ENCODE results near the gene WT1.
A peak's percentile ranks its signal among the peaks of the same experiment; 100 is the strongest.
"Not testable (repeated sequence)": the region's sequence is repeated elsewhere in the genome, so short reads cannot be mapped to it uniquely, and the experiment has no call there.

Gene WT1

GRCh38 chr11:32395127-32395526 is 40.2 kb downstream of the WT1 start:
- in situ Hi-C loops (cut with HindIII; ENCODE audit: low pct_ligation_motif_present, low pct_unique_long_range_greater_than_20kb, low sequenced_read_pairs), result no loop called here
- no peak for DNase-seq

GRCh38 chr11:32392840-32393239 is 42.5 kb downstream of the WT1 start:
- in situ Hi-C loops (cut with HindIII; ENCODE audit: low pct_ligation_motif_present, low pct_unique_long_range_greater_than_20kb, low sequenced_read_pairs), result no loop called here
- DNase-seq, result no peak

GRCh38 chr11:32391956-32392553 is 43.3 kb downstream of the WT1 start:
- no peak for DNase-seq
- in situ Hi-C loops (cut with HindIII; ENCODE audit: low pct_ligation_motif_present, low pct_unique_long_range_greater_than_20kb, low sequenced_read_pairs), result no loop called here

- DNase-seq, result no peak
- in situ Hi-C loops (cut with HindIII; ENCODE audit: low pct_ligation_motif_present, low pct_unique_long_range_greater_than_20kb, low sequenced_read_pairs), result no loop called here
Measured at GRCh38 chr11:32391479-32391878, 43.9 kb downstream of the WT1 start.

GRCh38 chr11:32390712-32391111 is 44.6 kb downstream of the WT1 start:
- in situ Hi-C loops (cut with HindIII; ENCODE audit: low pct_ligation_motif_present, low pct_unique_long_range_greater_than_20kb, low sequenced_read_pairs), result no loop called here

GRCh38 chr11:32388871-32389770 is 46.2 kb downstream of the WT1 start:
- in situ Hi-C loops (cut with HindIII; ENCODE audit: low pct_ligation_motif_present, low pct_unique_long_range_greater_than_20kb, low sequenced_read_pairs), result no loop called here
- no peak for DNase-seq

More at GRCh38 chr11:32390712-32391111, 44.6 kb downstream of the WT1 start:
- no peak for DNase-seq

- in situ Hi-C loops (cut with HindIII; ENCODE audit: low pct_ligation_motif_present, low pct_unique_long_range_greater_than_20kb, low sequenced_read_pairs), result no loop called here
- no peak for DNase-seq
Measured at GRCh38 chr11:32388365-32388764, 47.0 kb downstream of the WT1 start.

- in situ Hi-C loops (cut with HindIII; ENCODE audit: low pct_ligation_motif_present, low pct_unique_long_range_greater_than_20kb, low sequenced_read_pairs), result no loop called here
- no peak for DNase-seq
Measured at GRCh38 chr11:32387411-32387810, 47.9 kb downstream of the WT1 start.

GRCh38 chr11:32386770-32387377 is 48.5 kb downstream of the WT1 start:
- in situ Hi-C loops (cut with HindIII; ENCODE audit: low pct_ligation_motif_present, low pct_unique_long_range_greater_than_20kb, low sequenced_read_pairs), result no loop called here
- DNase-seq, result no peak

GRCh38 chr11:32385998-32386397 is 49.3 kb downstream of the WT1 start:
- in situ Hi-C loops (cut with HindIII; ENCODE audit: low pct_ligation_motif_present, low pct_unique_long_range_greater_than_20kb, low sequenced_read_pairs), result no loop called here
- peak; percentile 35 for DNase-seq

GRCh38 chr11:32382339-32383049 is 52.8 kb downstream of the WT1 start:
- in situ Hi-C loops (cut with HindIII; ENCODE audit: low pct_ligation_motif_present, low pct_unique_long_range_greater_than_20kb, low sequenced_read_pairs), result no loop called here
- DNase-seq, result no peak

GRCh38 chr11:32381179-32381578 is 54.2 kb downstream of the WT1 start:
- no peak for DNase-seq
- in situ Hi-C loops (cut with HindIII; ENCODE audit: low pct_ligation_motif_present, low pct_unique_long_range_greater_than_20kb, low sequenced_read_pairs), result no loop called here

GRCh38 chr11:32379719-32380118 is 55.6 kb downstream of the WT1 start:
- DNase-seq, result no peak
- in situ Hi-C loops (cut with HindIII; ENCODE audit: low pct_ligation_motif_present, low pct_unique_long_range_greater_than_20kb, low sequenced_read_pairs), result no loop called here

- in situ Hi-C loops (cut with HindIII; ENCODE audit: low pct_ligation_motif_present, low pct_unique_long_range_greater_than_20kb, low sequenced_read_pairs), result no loop called here
- DNase-seq, result no peak
Measured at GRCh38 chr11:32375826-32376225, 59.5 kb downstream of the WT1 start.

- peak; percentile 4 for DNase-seq
- in situ Hi-C loops (cut with HindIII; ENCODE audit: low pct_ligation_motif_present, low pct_unique_long_range_greater_than_20kb, low sequenced_read_pairs), result no loop called here
Measured at GRCh38 chr11:32374261-32374711, 61.1 kb downstream of the WT1 start.

- not testable (repeated sequence) for DNase-seq
Measured at GRCh38 chr11:32369987-32370386, 65.4 kb downstream of the WT1 start.

GRCh38 chr11:32366666-32367065 is 68.7 kb downstream of the WT1 start:
- DNase-seq, result no peak

More at GRCh38 chr11:32369987-32370386, 65.4 kb downstream of the WT1 start:
- in situ Hi-C loops (cut with HindIII; ENCODE audit: low pct_ligation_motif_present, low pct_unique_long_range_greater_than_20kb, low sequenced_read_pairs), result not testable (repeated sequence)

GRCh38 chr11:32365192-32365591 is 70.1 kb downstream of the WT1 start:
- in situ Hi-C loops (cut with HindIII; ENCODE audit: low pct_ligation_motif_present, low pct_unique_long_range_greater_than_20kb, low sequenced_read_pairs), result no loop called here
- no peak for DNase-seq

More at GRCh38 chr11:32366666-32367065, 68.7 kb downstream of the WT1 start:
- in situ Hi-C loops (cut with HindIII; ENCODE audit: low pct_ligation_motif_present, low pct_unique_long_range_greater_than_20kb, low sequenced_read_pairs), result no loop called here

- no peak for DNase-seq
- in situ Hi-C loops (cut with HindIII; ENCODE audit: low pct_ligation_motif_present, low pct_unique_long_range_greater_than_20kb, low sequenced_read_pairs), result no loop called here
Measured at GRCh38 chr11:32358729-32359128, 76.6 kb downstream of the WT1 start.
